ENCODE data around the gene FMN2. TPM values are rescaled to one million over a fixed set of nuclear protein-coding genes. Genes with fewer than 3 reads are reported as not detected.

The FMN2 gene
- polyA plus RNA-seq, 3 donors: not detected

DNA sequence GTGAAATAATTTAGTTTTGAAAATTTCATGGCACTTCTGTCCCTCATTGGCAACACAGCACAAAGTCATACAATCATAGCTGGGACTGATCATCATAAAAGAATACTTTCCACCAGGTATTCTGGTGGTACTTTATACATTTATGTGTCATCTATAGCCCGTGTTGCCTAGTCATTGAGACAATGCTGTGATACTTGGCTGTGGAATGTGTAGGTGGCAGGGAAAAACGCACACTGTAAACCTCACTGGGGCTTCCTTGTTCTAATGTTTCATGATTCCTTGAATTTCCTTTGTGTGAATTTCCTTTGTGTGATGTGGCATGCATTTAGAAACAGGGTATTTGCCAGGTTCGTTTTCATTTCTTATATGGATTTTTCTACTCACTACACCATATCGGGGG, 118.3 kb downstream of the FMN2 start:
- TF ChIP-seq, protein P1, sequence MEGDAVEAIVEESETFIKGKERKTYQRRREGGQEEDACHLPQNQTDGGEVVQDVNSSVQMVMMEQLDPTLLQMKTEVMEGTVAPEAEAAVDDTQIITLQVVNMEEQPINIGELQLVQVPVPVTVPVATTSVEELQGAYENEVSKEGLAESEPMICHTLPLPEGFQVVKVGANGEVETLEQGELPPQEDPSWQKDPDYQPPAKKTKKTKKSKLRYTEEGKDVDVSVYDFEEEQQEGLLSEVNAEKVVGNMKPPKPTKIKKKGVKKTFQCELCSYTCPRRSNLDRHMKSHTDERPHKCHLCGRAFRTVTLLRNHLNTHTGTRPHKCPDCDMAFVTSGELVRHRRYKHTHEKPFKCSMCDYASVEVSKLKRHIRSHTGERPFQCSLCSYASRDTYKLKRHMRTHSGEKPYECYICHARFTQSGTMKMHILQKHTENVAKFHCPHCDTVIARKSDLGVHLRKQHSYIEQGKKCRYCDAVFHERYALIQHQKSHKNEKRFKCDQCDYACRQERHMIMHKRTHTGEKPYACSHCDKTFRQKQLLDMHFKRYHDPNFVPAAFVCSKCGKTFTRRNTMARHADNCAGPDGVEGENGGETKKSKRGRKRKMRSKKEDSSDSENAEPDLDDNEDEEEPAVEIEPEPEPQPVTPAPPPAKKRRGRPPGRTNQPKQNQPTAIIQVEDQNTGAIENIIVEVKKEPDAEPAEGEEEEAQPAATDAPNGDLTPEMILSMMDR (IDR thresholded peaks at IDR 0.05): no peak
- no peak for DNase-seq
- no peak overlapping the region for H2AFZ ChIP-seq (ENCODE audit: insufficient read depth, low read depth, low read length, poor library complexity, severe bottlenecking)
- intact Hi-C loops (cut with micrococcal nuclease): no loop called here
- peaks cover 0 to 6% of the 10 kb centered on the region in 2 donors for H3K9me3 ChIP-seq (replicated peaks in 1 of 2; ENCODE audit: control insufficient read depth in 1 of 2, insufficient read depth in 1 of 2, low read length in 2 of 2)
- H3K27me3 Mint-ChIP-seq (ENCODE audit: low read depth in 3 of 3): peaks cover 0 to 4% (median 0%) of the 10 kb centered on the region in 3 donors
- H3K27me3 ChIP-seq (ENCODE audit: control insufficient read depth in 2 of 2, insufficient read depth in 2 of 2, low read length in 2 of 2): no peaks in the 10 kb centered on the region
- H3K4me1 Mint-ChIP-seq: no peaks in the 10 kb centered on the region
- H3K4me2 ChIP-seq (replicated peaks; ENCODE audit: extremely low read depth, low read length, poor library complexity, severe bottlenecking): no peak overlapping the region
- no peaks in the 10 kb centered on the region for H3K79me2 ChIP-seq (ENCODE audit: insufficient read depth, low read length)
- no peaks in the 10 kb centered on the region for H3K4me1 ChIP-seq (ENCODE audit: control insufficient read depth in 1 of 2, insufficient read depth in 2 of 2, low read length in 2 of 2)
- no CpG with 5 or more reads among the region's 4 CpGs for WGBS (ENCODE audit: insufficient coverage)
- no peaks in the 10 kb centered on the region for H3K36me3 Mint-ChIP-seq
- H3K9ac ChIP-seq (ENCODE audit: insufficient read depth, low read length, poor library complexity, severe bottlenecking): no peak overlapping the region
- H3K36me3 ChIP-seq (replicated peaks in 1 of 2; ENCODE audit: control insufficient read depth in 1 of 2, insufficient read depth in 2 of 2, low read length in 2 of 2): no peaks in the 10 kb centered on the region
- peaks cover 2 to 22% (median 5%) of the 10 kb centered on the region in 7 donors for H3K9me3 Mint-ChIP-seq
- no peaks in the 10 kb centered on the region for H4K20me1 ChIP-seq (ENCODE audit: insufficient read depth, low read length)
- H3K27ac Mint-ChIP-seq: no peak overlapping the region
- no peak overlapping the region for H3K27ac ChIP-seq (ENCODE audit: low read depth in 1 of 2, low read length in 2 of 2)
- no peak overlapping the region for H3K4me3 Mint-ChIP-seq
- H3K4me3 ChIP-seq (replicated peaks in 1 of 3; ENCODE audit: low read depth in 2 of 3, low read length in 3 of 3): no peak overlapping the region

DNA sequence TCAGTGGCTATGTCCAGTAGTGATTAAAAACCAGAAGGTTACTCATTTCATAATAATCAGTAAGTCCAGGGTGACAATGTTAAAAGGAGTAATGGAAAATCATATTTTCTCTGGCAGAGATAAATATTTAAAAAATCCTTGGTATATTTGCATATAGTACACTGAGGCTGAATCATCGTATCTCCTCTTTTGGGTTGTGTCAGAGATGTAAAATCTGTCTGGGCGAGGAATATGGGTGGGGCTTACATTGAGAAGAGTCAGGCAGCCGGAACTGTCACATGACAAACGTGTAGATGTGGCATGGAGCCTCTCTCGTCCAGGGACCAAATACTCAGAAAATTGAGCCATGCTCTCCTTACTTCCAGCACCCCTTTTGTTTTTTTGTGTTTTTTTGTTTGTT, 120.9 kb downstream of the FMN2 start:
- H3K4me3 Mint-ChIP-seq: no peak overlapping the region
- peaks cover 0 to 3% of the 10 kb centered on the region in 2 donors for H3K9me3 ChIP-seq (replicated peaks in 1 of 2; ENCODE audit: control insufficient read depth in 1 of 2, insufficient read depth in 1 of 2, low read length in 2 of 2)
- peaks cover 0 to 2% (median 0%) of the 10 kb centered on the region in 3 donors for H3K27me3 Mint-ChIP-seq (ENCODE audit: low read depth in 3 of 3)
- no peak overlapping the region for H3K4me2 ChIP-seq (replicated peaks; ENCODE audit: extremely low read depth, low read length, poor library complexity, severe bottlenecking)
- peaks cover 0 to 6% (median 2%) of the 10 kb centered on the region in 7 donors for H3K9me3 Mint-ChIP-seq
- H3K27me3 ChIP-seq (ENCODE audit: control insufficient read depth in 2 of 2, insufficient read depth in 2 of 2, low read length in 2 of 2): no peaks in the 10 kb centered on the region
- H3K79me2 ChIP-seq (ENCODE audit: insufficient read depth, low read length): no peaks in the 10 kb centered on the region
- no peaks in the 10 kb centered on the region for H3K4me1 Mint-ChIP-seq
- H3K4me3 ChIP-seq (replicated peaks in 1 of 3; ENCODE audit: low read depth in 2 of 3, low read length in 3 of 3): no peak overlapping the region
- no peaks in the 10 kb centered on the region for H3K36me3 ChIP-seq (replicated peaks in 1 of 2; ENCODE audit: control insufficient read depth in 1 of 2, insufficient read depth in 2 of 2, low read length in 2 of 2)
- DNase-seq: no peak
- no CpG with 5 or more reads among the region's 5 CpGs for WGBS (ENCODE audit: insufficient coverage)
- no peaks in the 10 kb centered on the region for H3K36me3 Mint-ChIP-seq
- H3K27ac ChIP-seq (ENCODE audit: low read depth in 1 of 2, low read length in 2 of 2): no peak overlapping the region
- intact Hi-C loops (cut with micrococcal nuclease): no loop called here
- no peak overlapping the region for H3K27ac Mint-ChIP-seq
- H4K20me1 ChIP-seq (ENCODE audit: insufficient read depth, low read length): no peaks in the 10 kb centered on the region
- H2AFZ ChIP-seq (ENCODE audit: insufficient read depth, low read depth, low read length, poor library complexity, severe bottlenecking): no peak overlapping the region
- no peak overlapping the region for H3K9ac ChIP-seq (ENCODE audit: insufficient read depth, low read length, poor library complexity, severe bottlenecking)
- H3K4me1 ChIP-seq (ENCODE audit: control insufficient read depth in 1 of 2, insufficient read depth in 2 of 2, low read length in 2 of 2): no peaks in the 10 kb centered on the region
- TF ChIP-seq, protein P1 (IDR thresholded peaks at IDR 0.05): no peak
